Measurements from ENCODE around the gene PIAS1.
"Not testable (repeated sequence)": the region's sequence is repeated elsewhere in the genome, so short reads cannot be mapped to it uniquely, and the experiment has no call there.

- TF ChIP-seq ZNF140 (tag by site-specific recombination; IDR thresholded peaks at IDR 0.05); RBAK (tag by site-specific recombination; IDR thresholded peaks at IDR 0.05); CTCF (tag by site-specific recombination; IDR thresholded peaks at IDR 0.05); ZNF433 (tag by site-specific recombination; IDR thresholded peaks at IDR 0.05; ENCODE audit: low read depth); REST (tag by site-specific recombination; IDR thresholded peaks at IDR 0.05); ZNF121 (tag by site-specific recombination; IDR thresholded peaks at IDR 0.05); TCF7L2 (IDR thresholded peaks at IDR 0.05; ENCODE audit: borderline replicate concordance, low read depth, low read length); WT1 (tag by site-specific recombination; IDR thresholded peaks at IDR 0.05): not testable (repeated sequence)
Observed at GRCh38 chr15:68172037-68172436, 117.9 kb downstream of the PIAS1 start.

All from HEK293 (cell line).